OCI-LY7 (cell line): ENCODE data around the gene WDR4. TPM values are rescaled to one million over a fixed set of nuclear protein-coding genes. Genes with fewer than 3 reads are reported as not detected.
"Not testable (repeated sequence)": the region's sequence is repeated elsewhere in the genome, so short reads cannot be mapped to it uniquely, and the experiment has no call there.

Experiments
- BruUV-seq: library from RNA; stranded (reverse); fragments of 400-500 nt; replicated peaks from 2 replicates; lab custom pipeline; 2021; lab: Mats Ljungman, UMichigan
- CTCF ChIA-PET: fragments of 300-600 bp; sonication (Branson Sonifier 250); formaldehyde crosslinking; loops from one replicate; lab custom pipeline; 2022; ENCODE audit warnings: antibody characterized with exemption; ENCODE audit not compliant: unreplicated experiment; lab: Charles Lee
- POLR2A ChIA-PET: fragments of 300-600 bp; sonication (Branson Sonifier 250); formaldehyde crosslinking; loops from one replicate; lab custom pipeline; 2022; ENCODE audit warnings: antibody characterized with exemption; lab: Charles Lee
- DNase-seq: peaks from one replicate; pipeline ENCODE4 v3.0.0-alpha.2; 2015; ENCODE audit warnings: low spot score
- H2AFZ ChIP-seq: fragments of 200-600 bp; sonication (generic), shearing (Covaris generic); 2 replicates; pipeline ENCODE4 v1.6.1; 2014; ENCODE audit warnings: mild to moderate bottlenecking, antibody characterized with exemption, low read length, moderate library complexity
- H3K27ac ChIP-seq: fragments of 200-600 bp; sonication (generic); 2 replicates; pipeline ENCODE4 v1.5.1; 2014; ENCODE audit warnings: mixed run types, low read depth, mild to moderate bottlenecking, moderate library complexity, low read length, inconsistent platforms; ENCODE audit not compliant: poor library complexity, severe bottlenecking
- H3K36me3 ChIP-seq: fragments of 200-600 bp; sonication (generic); 2 replicates; pipeline ENCODE4 v1.6.1; 2014; ENCODE audit warnings: mild to moderate bottlenecking, antibody characterized with exemption, low read length, moderate library complexity, mixed read lengths; ENCODE audit not compliant: insufficient read depth
- H3K4me1 ChIP-seq: fragments of 200-600 bp; sonication (generic); 2 replicates; pipeline ENCODE4 v1.5.1; 2014; ENCODE audit warnings: mild to moderate bottlenecking, low read length; ENCODE audit not compliant: insufficient read depth, poor library complexity, severe bottlenecking
- H3K4me2 ChIP-seq: fragments of 200-600 bp; sonication (generic); 2 replicates; pipeline ENCODE4 v1.6.1; 2014; ENCODE audit warnings: mild to moderate bottlenecking, low read length
- H3K4me3 ChIP-seq: fragments of 200-600 bp; sonication (generic); 2 replicates; pipeline ENCODE4 v1.5.1; 2014; ENCODE audit warnings: mild to moderate bottlenecking, low read depth, low read length; ENCODE audit not compliant: poor library complexity, severe bottlenecking
- H3K79me2 ChIP-seq: fragments of 200-600 bp; sonication (generic); 2 replicates; pipeline ENCODE4 v1.6.1; 2016; ENCODE audit warnings: low read depth, mild to moderate bottlenecking, low read length, moderate library complexity, mixed read lengths; ENCODE audit not compliant: insufficient read depth
- H3K9me2 ChIP-seq: fragments of 200-600 bp; sonication (generic); 2 replicates; pipeline ENCODE4 v1.6.1; 2016; ENCODE audit warnings: mild to moderate bottlenecking, low read length, mixed read lengths; ENCODE audit not compliant: insufficient read depth
- H3K9me3 ChIP-seq: fragments of 200-600 bp; sonication (generic); 2 replicates; pipeline ENCODE4 v1.6.1; 2014; ENCODE audit warnings: mild to moderate bottlenecking, mixed run types, low read length, mixed read lengths
- H4K20me1 ChIP-seq: fragments of 200-600 bp; sonication (generic); 2 replicates; pipeline ENCODE4 v1.6.1; 2014; ENCODE audit warnings: mild to moderate bottlenecking, antibody characterized with exemption, low read length, moderate library complexity, mixed read lengths; ENCODE audit not compliant: insufficient read depth
- EZH2phosphoT487 ChIP-seq: fragments of 200-600 bp; sonication (generic); IDR thresholded peaks from 2 replicates; pipeline ENCODE4 v1.6.1; 2018; ENCODE audit warnings: low read depth, borderline replicate concordance, mild to moderate bottlenecking, mixed run types, antibody characterized with exemption, low read length, moderate library complexity, mixed read lengths
- intact Hi-C: fragments of 100-400 bp; cut with micrococcal nuclease; formaldehyde crosslinking; loops from one replicate; pipeline ENCODE4 v1.10.0; 2022; ENCODE audit not compliant: unreplicated experiment
- total RNA-seq, 2 experiments: library from RNA; depleted of rRNA in 1 of 2; stranded (reverse); fragments of >200 nt in 1 of 2; shearing (Covaris generic) in 1 of 2; gene quantifications; 2 replicates each; pipeline ENCODE4 v1.2.3, GENCODE V29; 2014 to 2022
- TF ChIP-seq, protein P1 (sequence below): fragments of 200-600 bp; sonication (generic); conservative IDR thresholded peaks from 2 replicates; pipeline ENCODE4 v1.5.1; 2014; ENCODE audit warnings: mild to moderate bottlenecking, antibody characterized with exemption, low read length, moderate library complexity, mixed read lengths

Gene WDR4
- total RNA-seq, 2 experiments from 2014 or later, result 45.7 to 73.8 TPM

DNA sequence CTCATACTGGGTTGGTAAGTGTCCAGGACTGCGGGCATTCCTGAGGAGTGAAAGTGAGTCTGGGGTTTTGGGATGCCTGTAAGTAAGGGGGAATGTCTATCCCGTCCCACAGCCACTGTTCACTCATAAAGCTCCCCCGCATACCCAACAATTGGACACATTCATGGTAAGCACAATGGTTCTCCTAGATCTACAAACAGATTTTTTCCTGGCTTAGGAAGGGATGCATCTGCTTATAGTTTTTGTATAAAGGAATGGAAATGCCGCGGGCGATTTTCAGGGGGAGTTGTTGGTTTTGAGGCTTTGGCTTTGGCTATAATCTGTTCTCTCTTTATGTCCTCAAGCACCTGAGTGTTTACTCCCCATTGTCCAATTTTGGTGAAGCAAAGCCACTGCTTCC is 39.0 kb upstream of the WDR4 start:
- H2AFZ ChIP-seq, result no peak overlapping the region
- ChIA-PET POLR2A (no interaction called here), CTCF (no interaction called here)
- no peak overlapping the region for H3K27ac ChIP-seq
- DNase-seq, result no peak
- H4K20me1 ChIP-seq, result no peaks in the 10 kb centered on the region
- H3K36me3 ChIP-seq, result no peaks in the 10 kb centered on the region
- H3K4me1 ChIP-seq, result peaks cover 2% of the 10 kb centered on the region
- H3K4me2 ChIP-seq, result no peak overlapping the region
- intact Hi-C loops, result no loop called here
- H3K79me2 ChIP-seq, result no peaks in the 10 kb centered on the region
- TF ChIP-seq, protein P1, sequence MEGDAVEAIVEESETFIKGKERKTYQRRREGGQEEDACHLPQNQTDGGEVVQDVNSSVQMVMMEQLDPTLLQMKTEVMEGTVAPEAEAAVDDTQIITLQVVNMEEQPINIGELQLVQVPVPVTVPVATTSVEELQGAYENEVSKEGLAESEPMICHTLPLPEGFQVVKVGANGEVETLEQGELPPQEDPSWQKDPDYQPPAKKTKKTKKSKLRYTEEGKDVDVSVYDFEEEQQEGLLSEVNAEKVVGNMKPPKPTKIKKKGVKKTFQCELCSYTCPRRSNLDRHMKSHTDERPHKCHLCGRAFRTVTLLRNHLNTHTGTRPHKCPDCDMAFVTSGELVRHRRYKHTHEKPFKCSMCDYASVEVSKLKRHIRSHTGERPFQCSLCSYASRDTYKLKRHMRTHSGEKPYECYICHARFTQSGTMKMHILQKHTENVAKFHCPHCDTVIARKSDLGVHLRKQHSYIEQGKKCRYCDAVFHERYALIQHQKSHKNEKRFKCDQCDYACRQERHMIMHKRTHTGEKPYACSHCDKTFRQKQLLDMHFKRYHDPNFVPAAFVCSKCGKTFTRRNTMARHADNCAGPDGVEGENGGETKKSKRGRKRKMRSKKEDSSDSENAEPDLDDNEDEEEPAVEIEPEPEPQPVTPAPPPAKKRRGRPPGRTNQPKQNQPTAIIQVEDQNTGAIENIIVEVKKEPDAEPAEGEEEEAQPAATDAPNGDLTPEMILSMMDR, result no peak
- TF ChIP-seq EZH2phosphoT487, result no peak
- H3K9me2 ChIP-seq, result no peaks in the 10 kb centered on the region
- H3K4me3 ChIP-seq, result no peak overlapping the region
- BruUV-seq, result no TSS peak
- no peaks in the 10 kb centered on the region for H3K9me3 ChIP-seq

DNA sequence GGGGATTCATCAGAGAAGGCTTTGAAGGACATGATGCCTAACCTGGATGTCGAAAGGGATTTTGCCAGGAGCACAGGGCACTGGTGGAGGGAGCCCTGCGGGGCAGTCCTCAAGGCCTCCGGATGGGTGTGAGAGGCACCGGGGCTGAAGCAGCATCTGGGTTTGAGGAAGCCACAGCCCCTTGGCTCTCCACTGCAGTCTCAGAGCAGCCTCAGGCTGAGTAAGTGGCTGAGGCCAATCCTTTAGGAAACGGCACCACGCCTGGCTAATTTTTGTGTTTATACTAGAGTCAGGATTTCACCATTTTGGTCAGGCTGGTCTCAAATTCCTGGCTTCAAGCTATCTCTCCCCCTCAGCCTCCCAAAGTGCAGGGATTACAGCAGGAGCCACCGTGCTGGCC is 34.1 kb upstream of the WDR4 start:
- no TSS peak for BruUV-seq
- CTCF ChIA-PET, result no interaction called here
- POLR2A ChIA-PET, result interaction anchor here (0.6 kb wide), 1 partner anchor 354 kb away, joined by 5 read pairs; no protein-coding TSS in a partner anchor

DNA sequence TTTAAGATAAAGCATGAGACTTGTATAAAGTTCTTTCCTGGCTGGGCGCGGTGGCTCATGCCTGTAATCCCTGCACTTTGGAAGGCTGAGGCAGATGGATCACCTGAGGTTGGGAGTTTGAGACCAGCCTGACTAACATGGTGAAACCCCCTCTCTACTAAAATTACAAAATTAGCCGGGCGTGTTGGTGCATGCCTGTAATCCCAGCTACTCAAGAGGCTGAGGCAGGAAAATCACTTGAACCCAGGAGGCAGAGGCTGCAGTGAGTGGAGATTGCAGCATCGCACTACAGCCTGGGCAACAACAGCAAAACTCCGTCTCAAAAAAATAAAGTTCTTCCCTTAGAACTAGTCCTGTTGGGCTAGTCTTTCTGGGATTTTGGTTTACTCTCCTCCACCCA is 32.6 kb upstream of the WDR4 start:
- CTCF ChIA-PET, BruUV-seq, H3K4me1 ChIP-seq, H3K9me2 ChIP-seq, H3K27ac ChIP-seq, H3K79me2 ChIP-seq, DNase-seq, H3K9me3 ChIP-seq, H2AFZ ChIP-seq, POLR2A ChIA-PET, intact Hi-C loops, H3K4me3 ChIP-seq, H4K20me1 ChIP-seq, H3K4me2 ChIP-seq: not testable (repeated sequence)
- H3K36me3 ChIP-seq, result peaks cover 13% of the 10 kb centered on the region

More for the DNA sequence above, 34.1 kb upstream of the WDR4 start:
- no peak for DNase-seq
- Histone ChIP-seq H2AFZ (no peak overlapping the region), H3K36me3 (peaks cover 10% of the 10 kb centered on the region; the same call in 1 of the 2 replicates), H3K9me2 (no peaks in the 10 kb centered on the region), H3K4me1 (no peaks in the 10 kb centered on the region), H3K79me2 (no peaks in the 10 kb centered on the region), H3K4me3 (no peak overlapping the region), H3K9me3 (no peaks in the 10 kb centered on the region), H3K27ac (no peak overlapping the region), H4K20me1 (no peaks in the 10 kb centered on the region), H3K4me2 (no peak overlapping the region)
- intact Hi-C loops, result no loop called here
- no peak for TF ChIP-seq EZH2phosphoT487
- TF ChIP-seq, protein P1, result no peak

DNA sequence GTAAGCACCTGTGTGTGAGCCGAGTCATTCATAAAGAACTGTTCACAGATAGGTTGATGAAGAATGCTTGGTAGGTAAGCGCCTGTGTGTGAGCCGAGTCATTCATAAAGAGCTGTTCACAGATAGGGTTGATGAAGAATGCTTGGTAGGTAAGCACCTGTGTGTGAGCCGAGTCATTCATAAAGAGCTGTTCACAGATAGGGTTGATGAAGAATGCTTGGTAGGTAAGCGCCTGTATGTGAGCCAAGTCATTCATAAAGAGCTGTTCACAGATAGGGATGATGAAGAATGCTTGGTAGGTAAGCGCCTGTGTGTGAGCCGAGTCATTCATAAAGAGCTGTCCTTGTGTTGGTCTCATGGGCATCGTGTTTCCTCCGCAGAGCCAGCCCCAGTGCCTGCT is 29.1 kb upstream of the WDR4 start:
- H3K79me2 ChIP-seq, DNase-seq, H3K4me1 ChIP-seq, H3K4me3 ChIP-seq, H3K9me2 ChIP-seq, H3K9me3 ChIP-seq, CTCF ChIA-PET, BruUV-seq, H4K20me1 ChIP-seq, H3K27ac ChIP-seq, POLR2A ChIA-PET, H2AFZ ChIP-seq, H3K4me2 ChIP-seq: not testable (repeated sequence)
- intact Hi-C loops, result loop anchor here (10.0 kb wide), 1 partner anchor 46 kb away; no protein-coding TSS in a partner anchor
- peaks cover 28% of the 10 kb centered on the region for H3K36me3 ChIP-seq
